HEK293 (cell line): ENCODE data around the gene NAPA.

ENCODE experiments used
- CTCF ChIA-PET: fragments of 350-600 bp; formaldehyde crosslinking; extraction: SDS; loops from one replicate; lab custom pipeline; 2021; ENCODE audit warnings: antibody characterized with exemption; lab: Yijun Ruan, JAX
- POLR2A ChIA-PET: fragments of 300-600 bp; formaldehyde crosslinking; extraction: SDS; loops from one replicate; lab custom pipeline; 2020; ENCODE audit warnings: antibody characterized with exemption, inconsistent platforms; lab: Yijun Ruan, JAX
- H3K27ac ChIP-seq: fragments of 200-500 bp; sonication (Bioruptor generic); 2 replicates; pipeline ENCODE4 v1.5.1; 2014; ENCODE audit warnings: low read depth, low read length, control low read depth, inconsistent platforms; ENCODE audit errors: extremely low read depth
- H3K36me3 ChIP-seq, 2 experiments: fragments of 200-500 bp in 1 of 2; sonication (Bioruptor generic) in 1 of 2; 1 replicate in 1 of 2; 2 replicates in 1 of 2; pipeline ENCODE4 v1.5.1; 2014 to 2017; ENCODE audit warnings: inconsistent platforms in 2 of 2, low read length in 2 of 2; ENCODE audit not compliant: control insufficient read depth in 2 of 2, insufficient read depth in 1 of 2
- H3K4me1 ChIP-seq: fragments of 200-500 bp; sonication (Bioruptor generic); 2 replicates; pipeline ENCODE4 v1.5.1; 2014; ENCODE audit warnings: mild to moderate bottlenecking, low read length, inconsistent platforms; ENCODE audit not compliant: control insufficient read depth, insufficient read depth
- H3K4me3 ChIP-seq: 2 replicates; pipeline ENCODE4 v1.5.1; 2011; ENCODE audit warnings: low read depth, mild to moderate bottlenecking, control low read depth, low read length, moderate library complexity
- H3K9me3 ChIP-seq: fragments of 200-500 bp; sonication (Bioruptor generic); 2 replicates; pipeline ENCODE4 v1.5.1; 2014; ENCODE audit warnings: low read depth, low read length, inconsistent platforms; ENCODE audit not compliant: control insufficient read depth, insufficient read depth
- KLF8 ChIP-seq: fragments of 450-650 bp; formaldehyde crosslinking; IDR thresholded peaks from 2 replicates; pipeline ENCODE4 v1.5.1; 2016; ENCODE audit warnings: missing biosample characterization, missing genetic modification characterization
- RBAK ChIP-seq: fragments of 450-650 bp; formaldehyde crosslinking; IDR thresholded peaks from 2 replicates; pipeline ENCODE4 v1.5.1; 2016; ENCODE audit warnings: missing biosample characterization, missing genetic modification characterization
- SP3 ChIP-seq: fragments of 450-650 bp; formaldehyde crosslinking; IDR thresholded peaks from 2 replicates; pipeline ENCODE4 v1.5.1; 2016; ENCODE audit warnings: missing biosample characterization, missing genetic modification characterization
- ZBTB8A ChIP-seq: fragments of 450-650 bp; formaldehyde crosslinking; IDR thresholded peaks from 2 replicates; pipeline ENCODE4 v1.5.1; 2016; ENCODE audit warnings: missing biosample characterization, missing genetic modification characterization
- ZFHX2 ChIP-seq: fragments of 450-650 bp; formaldehyde crosslinking; conservative IDR thresholded peaks from 2 replicates; pipeline ENCODE4 v1.5.1; 2016; ENCODE audit warnings: missing biosample characterization, missing genetic modification characterization
- ZNF112 ChIP-seq: fragments of 450-650 bp; formaldehyde crosslinking; IDR thresholded peaks from 2 replicates; pipeline ENCODE4 v1.5.0; 2017; ENCODE audit warnings: missing biosample characterization, missing genetic modification characterization
- ZNF133 ChIP-seq: fragments of 450-650 bp; formaldehyde crosslinking; IDR thresholded peaks from 2 replicates; pipeline ENCODE4 v1.5.1; 2016; ENCODE audit warnings: missing biosample characterization, missing genetic modification characterization
- ZNF140 ChIP-seq: fragments of 450-650 bp; formaldehyde crosslinking; IDR thresholded peaks from 2 replicates; pipeline ENCODE4 v1.5.1; 2016; ENCODE audit warnings: missing biosample characterization, missing genetic modification characterization
- ZNF16 ChIP-seq: fragments of 450-650 bp; formaldehyde crosslinking; IDR thresholded peaks from 2 replicates; pipeline ENCODE4 v1.5.1; 2016; ENCODE audit warnings: low read depth, missing biosample characterization, missing genetic modification characterization
- ZNF184 ChIP-seq: fragments of 450-650 bp; IDR thresholded peaks from 2 replicates; pipeline ENCODE4 v1.5.1; 2018; ENCODE audit warnings: missing biosample characterization, mild to moderate bottlenecking, missing genetic modification characterization
- ZNF24 ChIP-seq: fragments of 450-650 bp; formaldehyde crosslinking; IDR thresholded peaks from 2 replicates; pipeline ENCODE4 v1.5.1; 2016; ENCODE audit warnings: missing biosample characterization, missing genetic modification characterization
- ZNF266 ChIP-seq: fragments of 450-650 bp; formaldehyde crosslinking; IDR thresholded peaks from 2 replicates; pipeline ENCODE4 v1.5.1; 2016; ENCODE audit warnings: missing biosample characterization, missing genetic modification characterization, low read depth
- ZNF391 ChIP-seq: fragments of 450-650 bp; formaldehyde crosslinking; IDR thresholded peaks from 2 replicates; pipeline ENCODE4 v1.5.1; 2016; ENCODE audit warnings: low read depth, missing biosample characterization, missing genetic modification characterization, borderline replicate concordance
- ZNF404 ChIP-seq: fragments of 450-650 bp; formaldehyde crosslinking; IDR thresholded peaks from 2 replicates; pipeline ENCODE4 v1.5.1; 2017; ENCODE audit warnings: missing biosample characterization, missing genetic modification characterization
- ZNF423 ChIP-seq: fragments of 450-650 bp; formaldehyde crosslinking; IDR thresholded peaks from 2 replicates; pipeline ENCODE4 v1.5.1; 2016; ENCODE audit warnings: missing biosample characterization, missing genetic modification characterization
- ZNF473 ChIP-seq: fragments of 450-650 bp; formaldehyde crosslinking; IDR thresholded peaks from 2 replicates; pipeline ENCODE4 v1.5.1; 2017; ENCODE audit warnings: missing biosample characterization, missing genetic modification characterization
- ZNF629 ChIP-seq: fragments of 450-650 bp; formaldehyde crosslinking; IDR thresholded peaks from 2 replicates; pipeline ENCODE4 v1.5.1; 2017; ENCODE audit warnings: missing biosample characterization, missing genetic modification characterization
- ZNF677 ChIP-seq: fragments of 450-650 bp; IDR thresholded peaks from 2 replicates; pipeline ENCODE4 v1.5.0; 2018; ENCODE audit warnings: missing biosample characterization, mild to moderate bottlenecking, missing genetic modification characterization, moderate library complexity
- ZSCAN30 ChIP-seq: fragments of 450-650 bp; IDR thresholded peaks from 2 replicates; pipeline ENCODE4 v1.5.1; 2018; ENCODE audit warnings: missing biosample characterization, mild to moderate bottlenecking, missing genetic modification characterization, moderate library complexity
- TF ChIP-seq, protein P1 (sequence below): fragments of 450-650 bp; formaldehyde crosslinking; IDR thresholded peaks from 2 replicates; pipeline ENCODE4 v1.5.1; 2016; ENCODE audit warnings: missing biosample characterization, missing genetic modification characterization
- TF ChIP-seq, protein P2 (sequence below): fragments of 450-650 bp; formaldehyde crosslinking; IDR thresholded peaks from 2 replicates; pipeline ENCODE4 v1.5.1; 2016; ENCODE audit warnings: missing biosample characterization, missing genetic modification characterization
- TF ChIP-seq, protein P3 (sequence below): fragments of 450-650 bp; formaldehyde crosslinking; IDR thresholded peaks from 2 replicates; pipeline ENCODE4 v1.5.1; 2016; ENCODE audit warnings: missing biosample characterization, missing genetic modification characterization, borderline replicate concordance
- TF ChIP-seq, protein P4 (sequence below): fragments of 450-650 bp; formaldehyde crosslinking; conservative IDR thresholded peaks from 2 replicates; pipeline ENCODE4 v1.5.1; 2016; ENCODE audit warnings: low read depth, missing biosample characterization, missing genetic modification characterization
- TF ChIP-seq, protein P5 (sequence below): fragments of 450-650 bp; formaldehyde crosslinking; IDR thresholded peaks from 2 replicates; pipeline ENCODE4 v1.5.1; 2016; ENCODE audit warnings: missing biosample characterization, missing genetic modification characterization

Gene NAPA

DNA sequence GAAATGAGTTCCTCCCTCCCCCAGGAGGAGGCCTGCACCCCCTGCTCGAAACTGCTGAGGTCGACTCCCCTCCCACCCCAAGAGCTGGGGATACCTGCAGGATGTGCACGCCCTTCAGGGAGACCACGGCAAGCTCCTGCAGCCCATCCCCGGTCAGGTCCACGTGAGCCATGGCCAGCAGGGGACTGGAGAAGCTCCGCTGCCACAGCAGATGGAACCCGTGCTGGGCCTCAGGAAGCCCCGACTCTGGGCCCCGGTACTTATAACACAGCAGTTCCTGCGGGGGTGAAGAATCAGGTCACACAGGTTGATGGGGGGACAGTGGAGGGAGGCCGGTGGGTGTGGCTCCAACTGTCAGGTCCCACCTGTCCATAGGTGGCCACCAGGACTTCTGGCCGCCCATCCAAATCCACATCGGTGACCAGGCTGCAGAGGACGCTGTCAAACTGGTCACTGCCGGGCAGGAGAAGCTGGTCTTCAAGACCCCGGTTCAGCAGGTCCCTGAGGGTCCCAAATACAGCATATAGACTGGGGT is 38.4 kb downstream of the NAPA start:
- H3K9me3 ChIP-seq: no peaks in the 10 kb centered on the region
- TF ChIP-seq ZNF404 (tag by site-specific recombination): no peak
- TF ChIP-seq ZNF112 (tag by site-specific recombination): no peak
- TF ChIP-seq ZBTB8A: no peak
- TF ChIP-seq KLF8 (tag by site-specific recombination): no peak
- no peak for TF ChIP-seq ZNF24
- TF ChIP-seq ZSCAN30 (tag by site-specific recombination): no peak
- TF ChIP-seq SP3 (tag by site-specific recombination): no peak
- no peak for TF ChIP-seq ZNF184
- no peak for TF ChIP-seq ZNF140 (tag by site-specific recombination)
- TF ChIP-seq, protein P1, sequence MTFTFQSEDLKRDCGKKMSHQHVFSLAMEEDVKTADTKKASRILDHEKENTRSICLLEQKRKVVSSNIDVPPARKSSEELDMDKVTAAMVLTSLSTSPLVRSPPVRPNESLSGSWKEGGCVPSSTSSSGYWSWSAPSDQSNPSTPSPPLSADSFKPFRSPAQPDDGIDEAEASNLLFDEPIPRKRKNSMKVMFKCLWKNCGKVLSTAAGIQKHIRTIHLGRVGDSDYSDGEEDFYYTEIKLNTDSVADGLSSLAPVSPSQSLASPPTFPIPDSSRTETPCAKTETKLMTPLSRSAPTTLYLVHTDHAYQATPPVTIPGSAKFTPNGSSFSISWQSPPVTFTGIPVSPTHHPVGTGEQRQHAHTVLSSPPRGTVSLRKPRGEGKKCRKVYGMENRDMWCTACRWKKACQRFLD (tag by site-specific recombination): no peak
- TF ChIP-seq ZNF473 (tag by site-specific recombination): no peak
- TF ChIP-seq ZNF266 (tag by site-specific recombination): no peak
- TF ChIP-seq ZNF677 (tag by site-specific recombination): no peak
- TF ChIP-seq ZNF629: no peak
- TF ChIP-seq ZNF391 (tag by site-specific recombination): no peak
- no peaks in the 10 kb centered on the region for H3K36me3 ChIP-seq
- ChIA-PET POLR2A (no interaction called here), CTCF (interaction anchor here (0.6 to 4.3 kb wide), 2 partner anchors 40 to 106 kb away, joined by 3 to 17 read pairs; no protein-coding TSS in a partner anchor)
- H3K27ac ChIP-seq: no peak overlapping the region
- no peak overlapping the region for H3K4me3 ChIP-seq
- H3K4me1 ChIP-seq: no peaks in the 10 kb centered on the region

DNA sequence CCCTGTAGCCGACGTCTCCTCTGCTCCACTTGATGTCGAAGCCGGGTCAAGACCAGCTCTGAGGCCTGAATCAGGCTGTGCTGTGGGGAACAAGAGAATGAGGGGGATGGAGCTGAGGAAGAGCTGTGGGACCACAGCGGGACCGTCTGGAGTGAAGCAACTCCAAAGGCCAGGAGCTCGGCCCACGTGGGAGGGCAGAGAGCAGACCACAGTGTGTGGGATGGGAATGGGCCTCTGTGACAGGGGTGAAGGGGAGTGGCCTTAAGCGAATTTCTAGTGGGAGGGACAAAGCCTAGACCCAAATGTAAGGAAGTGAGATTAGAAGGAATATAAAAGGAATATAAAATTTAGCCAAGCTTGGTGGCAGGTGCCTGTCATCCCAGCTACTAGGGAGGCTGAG is 39.4 kb downstream of the NAPA start:
- ChIA-PET POLR2A (interaction anchor here (1.1 kb wide), 1 partner anchor 8 kb away, joined by 10 read pairs; the partner anchor contains the start of gene KPTN), CTCF (interaction anchor here (0.6 to 4.3 kb wide), 4 partner anchors 24 to 190 kb away, joined by 3 to 17 read pairs (median 4); no protein-coding TSS in a partner anchor)
- H3K36me3 ChIP-seq: no peaks in the 10 kb centered on the region
- TF ChIP-seq ZNF423 (tag by site-specific recombination): no peak
- TF ChIP-seq ZNF404 (tag by site-specific recombination): no peak
- TF ChIP-seq, protein P2, sequence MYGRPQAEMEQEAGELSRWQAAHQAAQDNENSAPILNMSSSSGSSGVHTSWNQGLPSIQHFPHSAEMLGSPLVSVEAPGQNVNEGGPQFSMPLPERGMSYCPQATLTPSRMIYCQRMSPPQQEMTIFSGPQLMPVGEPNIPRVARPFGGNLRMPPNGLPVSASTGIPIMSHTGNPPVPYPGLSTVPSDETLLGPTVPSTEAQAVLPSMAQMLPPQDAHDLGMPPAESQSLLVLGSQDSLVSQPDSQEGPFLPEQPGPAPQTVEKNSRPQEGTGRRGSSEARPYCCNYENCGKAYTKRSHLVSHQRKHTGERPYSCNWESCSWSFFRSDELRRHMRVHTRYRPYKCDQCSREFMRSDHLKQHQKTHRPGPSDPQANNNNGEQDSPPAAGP (tag by site-specific recombination): no peak
- TF ChIP-seq ZFHX2 (tag by site-specific recombination): peak; percentile 78
- TF ChIP-seq RBAK (tag by site-specific recombination): no peak
- TF ChIP-seq ZNF16: no peak
- TF ChIP-seq, protein P3, sequence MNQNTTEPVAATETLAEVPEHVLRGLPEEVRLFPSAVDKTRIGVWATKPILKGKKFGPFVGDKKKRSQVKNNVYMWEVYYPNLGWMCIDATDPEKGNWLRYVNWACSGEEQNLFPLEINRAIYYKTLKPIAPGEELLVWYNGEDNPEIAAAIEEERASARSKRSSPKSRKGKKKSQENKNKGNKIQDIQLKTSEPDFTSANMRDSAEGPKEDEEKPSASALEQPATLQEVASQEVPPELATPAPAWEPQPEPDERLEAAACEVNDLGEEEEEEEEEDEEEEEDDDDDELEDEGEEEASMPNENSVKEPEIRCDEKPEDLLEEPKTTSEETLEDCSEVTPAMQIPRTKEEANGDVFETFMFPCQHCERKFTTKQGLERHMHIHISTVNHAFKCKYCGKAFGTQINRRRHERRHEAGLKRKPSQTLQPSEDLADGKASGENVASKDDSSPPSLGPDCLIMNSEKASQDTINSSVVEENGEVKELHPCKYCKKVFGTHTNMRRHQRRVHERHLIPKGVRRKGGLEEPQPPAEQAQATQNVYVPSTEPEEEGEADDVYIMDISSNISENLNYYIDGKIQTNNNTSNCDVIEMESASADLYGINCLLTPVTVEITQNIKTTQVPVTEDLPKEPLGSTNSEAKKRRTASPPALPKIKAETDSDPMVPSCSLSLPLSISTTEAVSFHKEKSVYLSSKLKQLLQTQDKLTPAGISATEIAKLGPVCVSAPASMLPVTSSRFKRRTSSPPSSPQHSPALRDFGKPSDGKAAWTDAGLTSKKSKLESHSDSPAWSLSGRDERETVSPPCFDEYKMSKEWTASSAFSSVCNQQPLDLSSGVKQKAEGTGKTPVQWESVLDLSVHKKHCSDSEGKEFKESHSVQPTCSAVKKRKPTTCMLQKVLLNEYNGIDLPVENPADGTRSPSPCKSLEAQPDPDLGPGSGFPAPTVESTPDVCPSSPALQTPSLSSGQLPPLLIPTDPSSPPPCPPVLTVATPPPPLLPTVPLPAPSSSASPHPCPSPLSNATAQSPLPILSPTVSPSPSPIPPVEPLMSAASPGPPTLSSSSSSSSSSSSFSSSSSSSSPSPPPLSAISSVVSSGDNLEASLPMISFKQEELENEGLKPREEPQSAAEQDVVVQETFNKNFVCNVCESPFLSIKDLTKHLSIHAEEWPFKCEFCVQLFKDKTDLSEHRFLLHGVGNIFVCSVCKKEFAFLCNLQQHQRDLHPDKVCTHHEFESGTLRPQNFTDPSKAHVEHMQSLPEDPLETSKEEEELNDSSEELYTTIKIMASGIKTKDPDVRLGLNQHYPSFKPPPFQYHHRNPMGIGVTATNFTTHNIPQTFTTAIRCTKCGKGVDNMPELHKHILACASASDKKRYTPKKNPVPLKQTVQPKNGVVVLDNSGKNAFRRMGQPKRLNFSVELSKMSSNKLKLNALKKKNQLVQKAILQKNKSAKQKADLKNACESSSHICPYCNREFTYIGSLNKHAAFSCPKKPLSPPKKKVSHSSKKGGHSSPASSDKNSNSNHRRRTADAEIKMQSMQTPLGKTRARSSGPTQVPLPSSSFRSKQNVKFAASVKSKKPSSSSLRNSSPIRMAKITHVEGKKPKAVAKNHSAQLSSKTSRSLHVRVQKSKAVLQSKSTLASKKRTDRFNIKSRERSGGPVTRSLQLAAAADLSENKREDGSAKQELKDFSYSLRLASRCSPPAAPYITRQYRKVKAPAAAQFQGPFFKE (tag by site-specific recombination): no peak
- TF ChIP-seq, protein P4, sequence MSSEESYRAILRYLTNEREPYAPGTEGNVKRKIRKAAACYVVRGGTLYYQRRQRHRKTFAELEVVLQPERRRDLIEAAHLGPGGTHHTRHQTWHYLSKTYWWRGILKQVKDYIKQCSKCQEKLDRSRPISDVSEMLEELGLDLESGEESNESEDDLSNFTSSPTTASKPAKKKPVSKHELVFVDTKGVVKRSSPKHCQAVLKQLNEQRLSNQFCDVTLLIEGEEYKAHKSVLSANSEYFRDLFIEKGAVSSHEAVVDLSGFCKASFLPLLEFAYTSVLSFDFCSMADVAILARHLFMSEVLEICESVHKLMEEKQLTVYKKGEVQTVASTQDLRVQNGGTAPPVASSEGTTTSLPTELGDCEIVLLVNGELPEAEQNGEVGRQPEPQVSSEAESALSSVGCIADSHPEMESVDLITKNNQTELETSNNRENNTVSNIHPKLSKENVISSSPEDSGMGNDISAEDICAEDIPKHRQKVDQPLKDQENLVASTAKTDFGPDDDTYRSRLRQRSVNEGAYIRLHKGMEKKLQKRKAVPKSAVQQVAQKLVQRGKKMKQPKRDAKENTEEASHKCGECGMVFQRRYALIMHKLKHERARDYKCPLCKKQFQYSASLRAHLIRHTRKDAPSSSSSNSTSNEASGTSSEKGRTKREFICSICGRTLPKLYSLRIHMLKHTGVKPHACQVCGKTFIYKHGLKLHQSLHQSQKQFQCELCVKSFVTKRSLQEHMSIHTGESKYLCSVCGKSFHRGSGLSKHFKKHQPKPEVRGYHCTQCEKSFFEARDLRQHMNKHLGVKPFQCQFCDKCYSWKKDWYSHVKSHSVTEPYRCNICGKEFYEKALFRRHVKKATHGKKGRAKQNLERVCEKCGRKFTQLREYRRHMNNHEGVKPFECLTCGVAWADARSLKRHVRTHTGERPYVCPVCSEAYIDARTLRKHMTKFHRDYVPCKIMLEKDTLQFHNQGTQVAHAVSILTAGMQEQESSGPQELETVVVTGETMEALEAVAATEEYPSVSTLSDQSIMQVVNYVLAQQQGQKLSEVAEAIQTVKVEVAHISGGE (tag by site-specific recombination): no peak
- TF ChIP-seq, protein P5, sequence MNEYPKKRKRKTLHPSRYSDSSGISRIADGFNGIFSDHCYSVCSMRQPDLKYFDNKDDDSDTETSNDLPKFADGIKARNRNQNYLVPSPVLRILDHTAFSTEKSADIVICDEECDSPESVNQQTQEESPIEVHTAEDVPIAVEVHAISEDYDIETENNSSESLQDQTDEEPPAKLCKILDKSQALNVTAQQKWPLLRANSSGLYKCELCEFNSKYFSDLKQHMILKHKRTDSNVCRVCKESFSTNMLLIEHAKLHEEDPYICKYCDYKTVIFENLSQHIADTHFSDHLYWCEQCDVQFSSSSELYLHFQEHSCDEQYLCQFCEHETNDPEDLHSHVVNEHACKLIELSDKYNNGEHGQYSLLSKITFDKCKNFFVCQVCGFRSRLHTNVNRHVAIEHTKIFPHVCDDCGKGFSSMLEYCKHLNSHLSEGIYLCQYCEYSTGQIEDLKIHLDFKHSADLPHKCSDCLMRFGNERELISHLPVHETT (tag by site-specific recombination): no peak
- TF ChIP-seq ZNF133: no peak

More for the DNA sequence above, 39.4 kb downstream of the NAPA start:
- H3K27ac ChIP-seq: no peak overlapping the region
- H3K4me1 ChIP-seq: no peaks in the 10 kb centered on the region
- H3K4me3 ChIP-seq: no peak overlapping the region
- no peaks in the 10 kb centered on the region for H3K9me3 ChIP-seq
